PC-9 (cell line): ENCODE measurements around the gene KDM4C. TPM values are rescaled to one million over a fixed set of nuclear protein-coding genes. Genes with fewer than 3 reads are reported as not detected.

Experiments
- BruUV-seq: library from RNA; stranded (reverse); fragments of 400-500 nt; replicated peaks from 2 replicates; lab custom pipeline; 2021; lab: Mats Ljungman, UMichigan
- CTCF ChIA-PET: fragments of 300-600 bp; sonication (Branson Sonifier 250); formaldehyde crosslinking; loops from one replicate; lab custom pipeline; 2022; ENCODE audit warnings: antibody characterized with exemption; lab: Charles Lee
- POLR2A ChIA-PET: fragments of 300-600 bp; sonication (Branson Sonifier 250); formaldehyde crosslinking; loops from one replicate; lab custom pipeline; 2022; ENCODE audit warnings: antibody characterized with exemption; ENCODE audit not compliant: unreplicated experiment; lab: Charles Lee
- DNase-seq, 2 experiments: peaks; one replicate each; pipeline versions ENCODE4 v3.0.0 to v3.0.0-alpha.2; 2015 to 2022; ENCODE audit warnings: mixed read lengths in 1 of 2
- H2AFZ ChIP-seq: fragments of 200-600 bp; sonication (generic); 2 replicates; pipeline ENCODE4 v1.8.1; 2017; ENCODE audit warnings: antibody characterized with exemption
- H3F3A ChIP-seq: fragments of 200-600 bp; sonication (generic); 2 replicates; pipeline ENCODE4 v1.8.1; 2017; ENCODE audit warnings: antibody characterized with exemption, mild to moderate bottlenecking, low read depth; ENCODE audit not compliant: insufficient read depth
- H3K27ac ChIP-seq: fragments of 200-600 bp; sonication (generic); 2 replicates; pipeline ENCODE4 v1.6.1; 2016; ENCODE audit warnings: mixed run types
- H3K27me3 ChIP-seq: fragments of 200-600 bp; sonication (generic); 2 replicates; pipeline ENCODE4 v1.6.1; 2016; ENCODE audit warnings: low read depth, mixed run types; ENCODE audit not compliant: insufficient read depth
- H3K36me3 ChIP-seq: fragments of 200-600 bp; sonication (generic); 2 replicates; pipeline ENCODE4 v1.6.1; 2016; ENCODE audit warnings: low read depth, mixed run types
- H3K4me1 ChIP-seq: fragments of 200-600 bp; sonication (generic); replicated peaks from 2 replicates; pipeline ENCODE4 v1.6.1; 2016; ENCODE audit warnings: mixed run types; ENCODE audit not compliant: insufficient read depth
- H3K4me2 ChIP-seq: fragments of 200-600 bp; sonication (generic); 2 replicates; pipeline ENCODE4 v1.6.1; 2017; ENCODE audit warnings: mixed run types
- H3K4me3 ChIP-seq: fragments of 200-600 bp; sonication (generic); 2 replicates; pipeline ENCODE4 v1.6.1; 2016; ENCODE audit warnings: mixed run types
- H3K79me2 ChIP-seq: fragments of 200-600 bp; sonication (generic); 2 replicates; pipeline ENCODE4 v1.6.1; 2017; ENCODE audit warnings: low read depth, mixed run types
- H3K9me2 ChIP-seq: fragments of 200-600 bp; sonication (generic); 2 replicates; pipeline ENCODE4 v1.8.1; 2017; ENCODE audit warnings: mild to moderate bottlenecking; ENCODE audit not compliant: insufficient read depth
- H3K9me3 ChIP-seq: fragments of 200-600 bp; sonication (generic); 2 replicates; pipeline ENCODE4 v1.8.1; 2016; ENCODE audit warnings: low read depth; ENCODE audit not compliant: insufficient read depth
- H4K20me1 ChIP-seq: fragments of 200-600 bp; sonication (generic); 2 replicates; pipeline ENCODE4 v1.8.1; 2017; ENCODE audit not compliant: insufficient read depth
- EZH2 ChIP-seq: fragments of 200-600 bp; sonication (generic); IDR thresholded peaks from 2 replicates; pipeline ENCODE4 v1.8.0; 2017; ENCODE audit warnings: antibody characterized with exemption, low read depth
- intact Hi-C: fragments of 100-400 bp; cut with micrococcal nuclease; formaldehyde crosslinking; loops from one replicate; pipeline ENCODE4 v1.10.0; 2022; ENCODE audit not compliant: unreplicated experiment
- total RNA-seq: library from RNA; stranded (reverse); gene quantifications from 2 replicates; pipeline ENCODE4 v1.2.3, GENCODE V29; 2021
- TF ChIP-seq, protein P1 (sequence below): fragments of 200-600 bp; sonication (generic); conservative IDR thresholded peaks from 2 replicates; pipeline ENCODE4 v1.6.1; 2017; ENCODE audit warnings: mixed run types, antibody characterized with exemption, mild to moderate bottlenecking, moderate library complexity

The KDM4C gene
- total RNA-seq, 1 experiment from 2014 or later = 12.9 TPM

DNA sequence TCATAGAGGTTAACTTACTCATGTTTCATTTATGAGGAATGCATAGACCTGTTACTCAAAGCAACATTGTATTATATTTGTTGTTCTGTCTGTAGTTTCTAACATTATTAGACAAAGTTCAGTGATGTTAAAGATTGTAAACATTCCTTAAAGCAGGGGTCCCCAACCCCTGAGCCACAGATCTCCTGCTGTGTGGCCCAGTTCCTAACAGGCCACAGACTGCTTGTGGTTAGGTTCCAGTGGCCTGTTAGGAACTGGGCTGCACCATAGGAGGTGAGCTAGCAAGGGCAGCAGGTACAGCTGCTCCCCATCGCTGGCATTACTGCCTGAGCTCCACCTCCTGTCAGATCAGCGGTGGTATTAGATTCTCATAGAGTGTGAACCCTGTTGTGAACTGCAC is 181.1 kb downstream of the KDM4C start:
- H3K36me3 ChIP-seq = no peaks in the 10 kb centered on the region
- no peaks in the 10 kb centered on the region for H3K4me1 ChIP-seq
- TF ChIP-seq, protein P1, sequence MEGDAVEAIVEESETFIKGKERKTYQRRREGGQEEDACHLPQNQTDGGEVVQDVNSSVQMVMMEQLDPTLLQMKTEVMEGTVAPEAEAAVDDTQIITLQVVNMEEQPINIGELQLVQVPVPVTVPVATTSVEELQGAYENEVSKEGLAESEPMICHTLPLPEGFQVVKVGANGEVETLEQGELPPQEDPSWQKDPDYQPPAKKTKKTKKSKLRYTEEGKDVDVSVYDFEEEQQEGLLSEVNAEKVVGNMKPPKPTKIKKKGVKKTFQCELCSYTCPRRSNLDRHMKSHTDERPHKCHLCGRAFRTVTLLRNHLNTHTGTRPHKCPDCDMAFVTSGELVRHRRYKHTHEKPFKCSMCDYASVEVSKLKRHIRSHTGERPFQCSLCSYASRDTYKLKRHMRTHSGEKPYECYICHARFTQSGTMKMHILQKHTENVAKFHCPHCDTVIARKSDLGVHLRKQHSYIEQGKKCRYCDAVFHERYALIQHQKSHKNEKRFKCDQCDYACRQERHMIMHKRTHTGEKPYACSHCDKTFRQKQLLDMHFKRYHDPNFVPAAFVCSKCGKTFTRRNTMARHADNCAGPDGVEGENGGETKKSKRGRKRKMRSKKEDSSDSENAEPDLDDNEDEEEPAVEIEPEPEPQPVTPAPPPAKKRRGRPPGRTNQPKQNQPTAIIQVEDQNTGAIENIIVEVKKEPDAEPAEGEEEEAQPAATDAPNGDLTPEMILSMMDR = no peak
- no peak for TF ChIP-seq EZH2
- no peaks in the 10 kb centered on the region for H3K9me3 ChIP-seq
- POLR2A ChIA-PET = interaction anchor here (0.7 kb wide), 1 partner anchor 890 kb away, joined by 4 read pairs; no protein-coding TSS in a partner anchor
- H2AFZ ChIP-seq = no peak overlapping the region
- no peak overlapping the region for H3K4me3 ChIP-seq
- intact Hi-C loops = no loop called here
- no peaks in the 10 kb centered on the region for H3K79me2 ChIP-seq
- no peak overlapping the region for H3K4me2 ChIP-seq
- CTCF ChIA-PET = no interaction called here
- no peaks in the 10 kb centered on the region for H4K20me1 ChIP-seq
- no peaks in the 10 kb centered on the region for H3K27me3 ChIP-seq
- no peak for DNase-seq
- no peaks in the 10 kb centered on the region for H3K9me2 ChIP-seq
- BruUV-seq = no TSS peak
- no peak overlapping the region for H3K27ac ChIP-seq
- H3F3A ChIP-seq = no peaks in the 10 kb centered on the region

DNA sequence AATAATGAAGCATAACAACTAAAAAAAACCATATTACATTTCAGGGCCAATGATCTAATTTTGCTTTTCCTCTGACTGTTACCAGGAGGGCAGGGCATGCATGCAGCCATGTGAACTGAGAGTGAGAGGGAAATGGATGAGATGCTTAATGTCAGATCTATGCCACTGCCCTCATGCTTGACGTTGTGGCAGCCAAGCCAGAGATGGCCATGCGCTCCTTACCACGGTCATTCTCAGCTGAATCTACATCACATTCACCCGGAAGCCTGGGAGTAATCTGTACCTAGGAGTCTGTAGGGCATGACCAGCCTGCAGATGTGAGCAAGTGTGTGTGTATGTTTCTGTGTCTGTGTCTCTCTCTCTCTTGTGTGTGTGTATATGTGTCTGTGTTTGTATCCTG is 183.7 kb downstream of the KDM4C start:
- Histone ChIP-seq H4K20me1 (no peaks in the 10 kb centered on the region), H3F3A (no peaks in the 10 kb centered on the region), H3K4me1 (no peaks in the 10 kb centered on the region), H3K9me2 (no peaks in the 10 kb centered on the region), H3K79me2 (no peaks in the 10 kb centered on the region), H3K4me2 (no peak overlapping the region), H3K4me3 (no peak overlapping the region), H3K36me3 (no peaks in the 10 kb centered on the region), H2AFZ (no peak overlapping the region), H3K27me3 (no peaks in the 10 kb centered on the region), H3K27ac (no peak overlapping the region), H3K9me3 (no peaks in the 10 kb centered on the region)
- TF ChIP-seq EZH2 = no peak
- TF ChIP-seq, protein P1 = no peak
- DNase-seq = no peak
- POLR2A ChIA-PET = no interaction called here
- intact Hi-C loops = no loop called here
- BruUV-seq = no TSS peak
- CTCF ChIA-PET = no interaction called here

DNA sequence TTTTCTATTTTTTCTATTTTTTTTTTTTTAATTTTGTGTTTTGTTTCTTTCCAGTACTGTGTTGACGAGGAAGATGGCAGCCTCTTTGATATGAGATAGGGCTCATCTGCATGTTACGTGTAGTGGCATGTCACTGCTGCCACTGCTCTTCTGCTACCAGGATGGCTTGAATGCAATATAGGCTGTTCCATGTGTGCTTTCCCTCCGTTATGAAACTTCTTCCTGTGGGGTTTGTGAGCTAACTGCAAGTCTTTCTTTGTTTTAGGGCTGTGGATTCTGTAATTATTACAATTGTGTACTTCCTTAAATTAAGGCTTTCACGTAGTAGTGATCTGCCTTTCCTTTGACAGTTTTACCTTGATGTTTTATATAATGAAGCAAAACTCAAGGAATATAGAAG is 184.6 kb downstream of the KDM4C start:
- Histone ChIP-seq H3K4me3 (no peak overlapping the region), H3K36me3 (no peaks in the 10 kb centered on the region), H3K9me3 (no peaks in the 10 kb centered on the region), H3K4me1 (no peaks in the 10 kb centered on the region), H3K27ac (no peak overlapping the region), H3K9me2 (no peaks in the 10 kb centered on the region), H3K4me2 (no peak overlapping the region), H3K27me3 (no peaks in the 10 kb centered on the region), H3F3A (no peaks in the 10 kb centered on the region), H3K79me2 (no peaks in the 10 kb centered on the region), H2AFZ (no peak overlapping the region), H4K20me1 (0 out of 2 replicates have a peak, but pooled peaks cover 3% of the 10 kb centered on the region)
- POLR2A ChIA-PET = no interaction called here
- CTCF ChIA-PET = no interaction called here
- intact Hi-C loops = no loop called here
- no TSS peak for BruUV-seq
- no peak for DNase-seq
- no peak for TF ChIP-seq EZH2
- TF ChIP-seq, protein P1 = no peak
